Esophagus squamous epithelium (tissue), 4 donors: ENCODE measurements around the gene TAF3.

ENCODE experiments used
- POLR2A ChIP-seq, 4 donors: fragments of 450-650 bp; IDR thresholded peaks; one replicate each; pipeline ENCODE4 v1.6.1; 2017; ENCODE audit warnings: antibody characterized with exemption in 4 of 4, mild to moderate bottlenecking in 4 of 4, moderate library complexity in 3 of 4
- TF ChIP-seq, protein P1 (sequence below), 6 experiments: fragments of 450-650 bp in 4 of 6; fragments of 200-600 bp in 2 of 6; sonication (generic) in 2 of 6; IDR thresholded peaks; one replicate each; pipeline ENCODE4 v1.5.1; 2016 to 2019; ENCODE audit warnings: antibody characterized with exemption in 6 of 6, mild to moderate bottlenecking in 4 of 6, moderate library complexity in 4 of 6

DNA sequence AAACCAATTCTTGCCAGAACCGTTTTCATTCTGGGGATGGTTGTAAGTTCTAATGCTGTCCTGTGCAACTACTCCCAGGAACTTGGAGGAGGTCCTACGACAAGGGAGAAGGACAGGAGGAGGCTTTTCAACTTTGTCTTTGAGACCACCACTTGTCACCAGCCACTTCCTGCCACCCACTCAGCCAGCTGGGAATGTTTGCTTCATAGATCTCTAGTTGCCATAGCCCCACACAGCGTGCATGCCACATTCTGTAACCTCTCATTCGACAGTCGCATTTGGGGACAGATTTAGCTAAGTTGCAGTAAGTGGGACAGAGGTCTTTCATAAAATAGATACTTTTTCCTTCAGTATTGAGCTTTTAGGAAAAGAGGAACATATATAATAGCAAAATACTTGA, 78.0 kb downstream of the TAF3 start:
- TF ChIP-seq, protein P1, sequence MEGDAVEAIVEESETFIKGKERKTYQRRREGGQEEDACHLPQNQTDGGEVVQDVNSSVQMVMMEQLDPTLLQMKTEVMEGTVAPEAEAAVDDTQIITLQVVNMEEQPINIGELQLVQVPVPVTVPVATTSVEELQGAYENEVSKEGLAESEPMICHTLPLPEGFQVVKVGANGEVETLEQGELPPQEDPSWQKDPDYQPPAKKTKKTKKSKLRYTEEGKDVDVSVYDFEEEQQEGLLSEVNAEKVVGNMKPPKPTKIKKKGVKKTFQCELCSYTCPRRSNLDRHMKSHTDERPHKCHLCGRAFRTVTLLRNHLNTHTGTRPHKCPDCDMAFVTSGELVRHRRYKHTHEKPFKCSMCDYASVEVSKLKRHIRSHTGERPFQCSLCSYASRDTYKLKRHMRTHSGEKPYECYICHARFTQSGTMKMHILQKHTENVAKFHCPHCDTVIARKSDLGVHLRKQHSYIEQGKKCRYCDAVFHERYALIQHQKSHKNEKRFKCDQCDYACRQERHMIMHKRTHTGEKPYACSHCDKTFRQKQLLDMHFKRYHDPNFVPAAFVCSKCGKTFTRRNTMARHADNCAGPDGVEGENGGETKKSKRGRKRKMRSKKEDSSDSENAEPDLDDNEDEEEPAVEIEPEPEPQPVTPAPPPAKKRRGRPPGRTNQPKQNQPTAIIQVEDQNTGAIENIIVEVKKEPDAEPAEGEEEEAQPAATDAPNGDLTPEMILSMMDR (IDR thresholded peaks at IDR 0.05) = no peak
- no peak for TF ChIP-seq POLR2A (IDR thresholded peaks at IDR 0.05)
